ENCODE measurements around the gene ITSN1.

DNA sequence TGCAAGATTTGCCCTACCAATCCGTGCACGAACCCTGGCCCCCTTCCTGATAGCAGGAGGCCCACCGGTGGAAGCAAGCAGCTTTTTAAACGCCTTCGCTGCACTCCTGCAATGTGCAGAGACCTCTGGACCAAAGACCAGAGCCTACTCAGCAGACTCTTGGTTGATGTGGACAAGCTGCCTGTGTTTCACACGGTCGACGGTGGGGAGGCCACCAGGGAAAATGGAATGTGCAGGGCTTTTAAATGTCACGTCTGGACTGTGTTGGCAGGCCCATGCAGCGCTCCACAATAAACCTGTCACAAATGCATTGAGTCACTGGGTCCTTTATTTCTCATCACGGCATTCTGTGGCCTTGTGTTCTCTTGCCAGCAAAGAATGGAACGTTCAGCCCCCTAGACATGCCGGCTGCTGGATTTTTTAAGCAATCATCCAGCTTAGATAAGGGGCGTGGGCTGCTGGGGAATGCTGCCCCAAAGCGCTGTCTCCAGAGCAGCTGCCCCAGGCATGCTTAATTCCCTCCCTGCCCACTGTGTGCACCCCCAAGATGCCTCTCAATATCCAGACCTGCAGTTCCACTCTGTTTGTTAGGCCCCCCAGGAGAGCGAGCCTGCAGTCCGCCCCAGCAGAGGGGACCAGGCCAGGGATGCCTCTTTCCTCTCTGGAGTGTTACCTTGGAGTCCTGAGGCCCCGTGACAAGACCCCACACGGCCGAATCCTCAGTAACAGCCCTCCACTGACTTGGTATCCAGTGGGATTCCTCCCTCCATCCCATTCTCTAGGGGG lies 202.0 kb downstream of the ITSN1 start:
- TF ChIP-seq, protein P1, sequence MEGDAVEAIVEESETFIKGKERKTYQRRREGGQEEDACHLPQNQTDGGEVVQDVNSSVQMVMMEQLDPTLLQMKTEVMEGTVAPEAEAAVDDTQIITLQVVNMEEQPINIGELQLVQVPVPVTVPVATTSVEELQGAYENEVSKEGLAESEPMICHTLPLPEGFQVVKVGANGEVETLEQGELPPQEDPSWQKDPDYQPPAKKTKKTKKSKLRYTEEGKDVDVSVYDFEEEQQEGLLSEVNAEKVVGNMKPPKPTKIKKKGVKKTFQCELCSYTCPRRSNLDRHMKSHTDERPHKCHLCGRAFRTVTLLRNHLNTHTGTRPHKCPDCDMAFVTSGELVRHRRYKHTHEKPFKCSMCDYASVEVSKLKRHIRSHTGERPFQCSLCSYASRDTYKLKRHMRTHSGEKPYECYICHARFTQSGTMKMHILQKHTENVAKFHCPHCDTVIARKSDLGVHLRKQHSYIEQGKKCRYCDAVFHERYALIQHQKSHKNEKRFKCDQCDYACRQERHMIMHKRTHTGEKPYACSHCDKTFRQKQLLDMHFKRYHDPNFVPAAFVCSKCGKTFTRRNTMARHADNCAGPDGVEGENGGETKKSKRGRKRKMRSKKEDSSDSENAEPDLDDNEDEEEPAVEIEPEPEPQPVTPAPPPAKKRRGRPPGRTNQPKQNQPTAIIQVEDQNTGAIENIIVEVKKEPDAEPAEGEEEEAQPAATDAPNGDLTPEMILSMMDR (conservative IDR thresholded peaks at IDR 0.05 in 1 of 2, IDR thresholded peaks at IDR 0.05 in 1 of 2; ENCODE audit: extremely low read depth in 1 of 2, insufficient read depth in 1 of 2, low read depth in 1 of 2, low read length in 2 of 2), result no peak
- TF ChIP-seq EZH2 (IDR thresholded peaks at IDR 0.05; ENCODE audit: borderline replicate concordance, low read length), result no peak
